Tibial artery (tissue), 4 donors: ENCODE data around the gene GNPAT.

ENCODE experiments used
- DNase-seq, 2 donors: peaks; one replicate each; pipeline ENCODE4 v3.0.0-alpha.2; 2019
- H3K27ac ChIP-seq, 2 donors: fragments of 200-600 bp; sonication (generic) in 1 of 2; 1 replicate in 1 of 2; 2 replicates in 1 of 2; pipeline ENCODE4 v1.5.1; 2018 to 2019; ENCODE audit warnings: mild to moderate bottlenecking in 1 of 2
- H3K27me3 ChIP-seq, 2 donors: fragments of 200-600 bp; sonication (generic) in 1 of 2; one replicate each; pipeline versions ENCODE4 v1.5.1 to v1.6.0; 2016 to 2019
- H3K36me3 ChIP-seq, 3 donors: fragments of 200-600 bp; sonication (generic) in 2 of 3; one replicate each; pipeline ENCODE4 v1.5.1; 2016 to 2019; ENCODE audit warnings: mild to moderate bottlenecking in 2 of 3
- H3K4me1 ChIP-seq, 4 donors: fragments of 200-600 bp; sonication (generic) in 2 of 4; 1 replicate in 3 of 4; 2 replicates in 1 of 4; pipeline ENCODE4 v1.5.1; 2016 to 2019
- H3K4me3 ChIP-seq, 2 donors: fragments of 200-600 bp; sonication (generic) in 1 of 2; 1 replicate in 1 of 2; 2 replicates in 1 of 2; pipeline ENCODE4 v1.5.1; 2018 to 2019; ENCODE audit warnings: mild to moderate bottlenecking in 2 of 2
- H3K9me3 ChIP-seq, 3 donors: fragments of 200-600 bp; sonication (generic) in 1 of 3; one replicate each; pipeline ENCODE4 v1.5.1; 2016 to 2019
- CTCF ChIP-seq, 2 experiments: fragments of 200-600 bp in 1 of 2; fragments of 450-650 bp in 1 of 2; IDR thresholded peaks; one replicate each; pipeline ENCODE4 v1.5.1; 2017 to 2019; ENCODE audit warnings: antibody characterized with exemption in 2 of 2, mild to moderate bottlenecking in 1 of 2, moderate library complexity in 1 of 2
- intact Hi-C: fragments of 100-400 bp; cut with DNase I; formaldehyde crosslinking; loops from one replicate; pipeline ENCODE4 v1.15.0; 2023; ENCODE audit warnings: low total_unique reads

Gene GNPAT

GRCh38 chr1:231279683-231280082 is 38.7 kb downstream of the GNPAT start:
- H3K27ac ChIP-seq, result no peak overlapping the region
- no peaks in the 10 kb centered on the region for H3K27me3 ChIP-seq
- H3K4me1 ChIP-seq, result no peaks in the 10 kb centered on the region
- no peak overlapping the region for H3K4me3 ChIP-seq
- no peak for DNase-seq
- peaks cover 28 to 42% (median 40%) of the 10 kb centered on the region in 3 donors for H3K36me3 ChIP-seq
- TF ChIP-seq CTCF (IDR thresholded peaks at IDR 0.05), result no peak
- intact Hi-C loops, result no loop called here
- no peaks in the 10 kb centered on the region for H3K9me3 ChIP-seq

- Histone ChIP-seq H3K4me3 (no peak overlapping the region), H3K36me3 (no peaks in the 10 kb centered on the region), H3K9me3 (no peaks in the 10 kb centered on the region), H3K27ac (no peak overlapping the region), H3K4me1 (no peaks in the 10 kb centered on the region), H3K27me3 (no peaks in the 10 kb centered on the region)
- intact Hi-C loops, result no loop called here
- DNase-seq, result no peak
- TF ChIP-seq CTCF (IDR thresholded peaks at IDR 0.05), result no peak
These were observed 43.4 kb downstream of the GNPAT start for GRCh38 chr1:231284441-231284840.

GRCh38 chr1:231286603-231287002 is 45.6 kb downstream of the GNPAT start:
- H3K4me1 ChIP-seq, result no peaks in the 10 kb centered on the region
- H3K4me3 ChIP-seq, result no peak overlapping the region
- DNase-seq, result no peak
- H3K9me3 ChIP-seq, result no peaks in the 10 kb centered on the region
- no peaks in the 10 kb centered on the region for H3K36me3 ChIP-seq
- intact Hi-C loops, result no loop called here
- H3K27me3 ChIP-seq, result no peaks in the 10 kb centered on the region
- H3K27ac ChIP-seq, result no peak overlapping the region
- no peak for TF ChIP-seq CTCF (IDR thresholded peaks at IDR 0.05)

- H3K27me3 ChIP-seq, result no peaks in the 10 kb centered on the region
- intact Hi-C loops, result no loop called here
- no peak overlapping the region for H3K27ac ChIP-seq
- no peaks in the 10 kb centered on the region for H3K36me3 ChIP-seq
- H3K9me3 ChIP-seq, result no peaks in the 10 kb centered on the region
- no peak overlapping the region for H3K4me3 ChIP-seq
- DNase-seq, result no peak
- no peaks in the 10 kb centered on the region for H3K4me1 ChIP-seq
- no peak for TF ChIP-seq CTCF (IDR thresholded peaks at IDR 0.05)
These were observed 54.9 kb downstream of the GNPAT start for GRCh38 chr1:231295938-231296337.

- Histone ChIP-seq H3K9me3 (no peaks in the 10 kb centered on the region), H3K4me3 (no peak overlapping the region), H3K4me1 (no peaks in the 10 kb centered on the region), H3K27me3 (no peaks in the 10 kb centered on the region), H3K27ac (no peak overlapping the region), H3K36me3 (no peaks in the 10 kb centered on the region)
- TF ChIP-seq CTCF (IDR thresholded peaks at IDR 0.05), result no peak
- intact Hi-C loops, result no loop called here
- no peak for DNase-seq
These were observed 61.0 kb downstream of the GNPAT start for GRCh38 chr1:231301990-231302389.

- no peak for TF ChIP-seq CTCF (IDR thresholded peaks at IDR 0.05)
- Histone ChIP-seq H3K27ac (no peak overlapping the region), H3K4me1 (no peaks in the 10 kb centered on the region), H3K4me3 (no peak overlapping the region), H3K27me3 (no peaks in the 10 kb centered on the region), H3K36me3 (no peaks in the 10 kb centered on the region), H3K9me3 (no peaks in the 10 kb centered on the region)
- intact Hi-C loops, result no loop called here
- DNase-seq, result no peak
These were observed 69.5 kb downstream of the GNPAT start for GRCh38 chr1:231310391-231310934.
